GM06990 (cell line): ENCODE measurements around the gene CPHXL2.
A peak's percentile ranks its signal among the peaks of the same experiment; 100 is the strongest.

Experiments
- DNase-seq: peaks from one replicate; pipeline ENCODE4 v3.0.0-alpha.2; 2011; ENCODE audit not compliant: insufficient read length; ENCODE audit errors: extremely low read depth
- H3K27me3 ChIP-seq: replicated peaks from 2 replicates; pipeline ENCODE4 v1.6.0; 2011; ENCODE audit warnings: low read length; ENCODE audit not compliant: control insufficient read depth, insufficient read depth
- H3K36me3 ChIP-seq: 2 replicates; pipeline ENCODE4 v1.5.1; 2011; ENCODE audit warnings: low read length; ENCODE audit not compliant: control insufficient read depth, insufficient read depth
- H3K4me3 ChIP-seq: replicated peaks from 2 replicates; pipeline ENCODE4 v1.5.1; 2011; ENCODE audit warnings: low read depth, mild to moderate bottlenecking, control low read depth, low read length
- TF ChIP-seq, protein P1 (sequence below): IDR thresholded peaks from 2 replicates; pipeline ENCODE4 v1.5.1; 2011; ENCODE audit warnings: low read length, control low read depth, mild to moderate bottlenecking, inconsistent platforms; ENCODE audit not compliant: insufficient read depth, poor library complexity, severe bottlenecking

Gene CPHXL2

DNA sequence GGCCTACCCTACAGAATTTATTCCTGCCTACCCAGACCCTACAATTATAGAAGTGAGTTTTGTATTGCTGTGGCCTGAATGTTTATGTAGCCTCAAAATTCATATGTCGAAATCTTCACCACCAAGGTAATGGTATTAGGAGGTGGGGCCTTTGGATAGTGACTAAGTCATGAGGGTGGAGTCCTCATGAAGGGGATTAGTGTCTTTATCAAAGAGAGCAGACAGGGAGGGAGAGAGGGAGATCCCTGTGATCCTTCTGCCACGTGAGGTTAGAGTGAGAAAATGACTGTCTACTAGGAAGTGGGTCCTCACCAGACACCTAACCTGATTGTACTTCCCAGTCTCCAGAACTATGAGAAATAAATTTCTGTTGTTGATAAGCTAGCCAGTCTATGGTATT is 25.4 kb upstream of the CPHXL2 start:
- TF ChIP-seq, protein P1, sequence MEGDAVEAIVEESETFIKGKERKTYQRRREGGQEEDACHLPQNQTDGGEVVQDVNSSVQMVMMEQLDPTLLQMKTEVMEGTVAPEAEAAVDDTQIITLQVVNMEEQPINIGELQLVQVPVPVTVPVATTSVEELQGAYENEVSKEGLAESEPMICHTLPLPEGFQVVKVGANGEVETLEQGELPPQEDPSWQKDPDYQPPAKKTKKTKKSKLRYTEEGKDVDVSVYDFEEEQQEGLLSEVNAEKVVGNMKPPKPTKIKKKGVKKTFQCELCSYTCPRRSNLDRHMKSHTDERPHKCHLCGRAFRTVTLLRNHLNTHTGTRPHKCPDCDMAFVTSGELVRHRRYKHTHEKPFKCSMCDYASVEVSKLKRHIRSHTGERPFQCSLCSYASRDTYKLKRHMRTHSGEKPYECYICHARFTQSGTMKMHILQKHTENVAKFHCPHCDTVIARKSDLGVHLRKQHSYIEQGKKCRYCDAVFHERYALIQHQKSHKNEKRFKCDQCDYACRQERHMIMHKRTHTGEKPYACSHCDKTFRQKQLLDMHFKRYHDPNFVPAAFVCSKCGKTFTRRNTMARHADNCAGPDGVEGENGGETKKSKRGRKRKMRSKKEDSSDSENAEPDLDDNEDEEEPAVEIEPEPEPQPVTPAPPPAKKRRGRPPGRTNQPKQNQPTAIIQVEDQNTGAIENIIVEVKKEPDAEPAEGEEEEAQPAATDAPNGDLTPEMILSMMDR: no peak
- H3K36me3 ChIP-seq: no peaks in the 10 kb centered on the region
- DNase-seq: no peak
- H3K4me3 ChIP-seq: no peak overlapping the region
- H3K27me3 ChIP-seq: no peaks in the 10 kb centered on the region

GRCh38 chr16:75701361-75701760 is 24.6 kb upstream of the CPHXL2 start, which contains the start of gene DUXB:
DUXB (minus strand) TSS chr16:75701461; CDS start chr16:75701418, 43 bp downstream.
- Histone ChIP-seq H3K27me3 (no peaks in the 10 kb centered on the region), H3K4me3 (no peak within 1 kb of the TSS), H3K36me3 (no peaks in the 10 kb centered on the region)
- TF ChIP-seq, protein P1: no peak
- no peak for DNase-seq

GRCh38 chr16:75697571-75697970 is 20.8 kb upstream of the CPHXL2 start:
- TF ChIP-seq, protein P1: no peak
- no peak for DNase-seq

DNA sequence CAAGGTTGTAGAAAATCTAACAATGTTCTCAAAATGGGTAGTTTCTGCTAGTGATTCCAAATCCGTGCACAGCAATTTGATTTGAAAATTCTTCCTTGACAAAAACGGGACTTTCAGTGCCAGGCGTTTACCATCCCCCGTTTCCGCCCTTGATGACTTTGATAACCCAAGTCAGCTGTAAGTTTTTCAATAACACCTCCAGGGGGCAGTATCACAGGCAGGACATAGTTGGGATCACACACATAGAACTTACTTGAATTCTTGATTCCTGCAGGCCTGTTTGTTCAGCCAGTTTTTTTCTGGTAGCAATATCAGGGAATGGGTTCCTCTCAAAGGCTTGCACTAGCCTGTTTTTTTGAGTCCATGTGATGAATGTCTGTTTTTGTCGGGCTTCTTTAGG is 18.9 kb upstream of the CPHXL2 start:
- H3K4me3 ChIP-seq: no peak overlapping the region
- H3K36me3 ChIP-seq: no peaks in the 10 kb centered on the region
- DNase-seq: no peak
- no peaks in the 10 kb centered on the region; the same call in 1 of the 2 replicates for H3K27me3 ChIP-seq
- TF ChIP-seq, protein P1: peak; percentile 25

More at GRCh38 chr16:75697571-75697970, 20.8 kb upstream of the CPHXL2 start:
- no peak overlapping the region for H3K4me3 ChIP-seq
- H3K27me3 ChIP-seq: no peaks in the 10 kb centered on the region; the same call in 1 of the 2 replicates
- no peaks in the 10 kb centered on the region for H3K36me3 ChIP-seq

- Histone ChIP-seq H3K4me3 (no peak overlapping the region), H3K36me3 (no peaks in the 10 kb centered on the region), H3K27me3 (no peaks in the 10 kb centered on the region)
- TF ChIP-seq, protein P1: no peak
- no peak for DNase-seq
These were observed 10.6 kb upstream of the CPHXL2 start for GRCh38 chr16:75687361-75687760.

DNA sequence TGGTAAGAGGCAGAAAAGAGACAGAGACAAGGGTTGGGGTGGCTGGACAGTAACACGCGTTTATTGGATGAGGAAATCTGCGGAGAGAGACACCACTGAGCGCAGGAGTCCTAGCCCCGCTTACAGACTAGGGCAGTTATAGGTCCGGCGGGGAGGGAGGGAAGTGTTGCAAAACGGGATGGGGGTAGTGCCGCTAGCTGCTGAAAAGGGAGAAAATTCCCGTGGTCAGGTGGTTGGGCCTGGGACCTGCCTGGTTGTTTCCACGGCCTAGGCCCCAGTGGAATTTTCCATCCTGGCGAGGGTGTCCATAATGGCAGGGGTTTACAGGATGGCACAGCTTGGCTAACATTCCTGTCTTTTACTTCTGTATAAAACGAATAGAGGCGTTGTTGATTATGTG is 5.5 kb upstream of the CPHXL2 start:
- TF ChIP-seq, protein P1: no peak
- no peak overlapping the region for H3K4me3 ChIP-seq
- H3K36me3 ChIP-seq: no peaks in the 10 kb centered on the region
- DNase-seq: no peak
- no peaks in the 10 kb centered on the region for H3K27me3 ChIP-seq
